Chondrocyte (in vitro differentiated cells): ENCODE data around the gene PCNX3. TPM values are rescaled to one million over a fixed set of nuclear protein-coding genes. Genes with fewer than 3 reads are reported as not detected.

ENCODE experiments used
- DNase-seq: peaks from one replicate; pipeline ENCODE4 v3.0.0; 2021; ENCODE audit warnings: mixed read lengths, low spot score
- H3K27ac Mint-ChIP-seq: one replicate; pipeline ENCODE4 v1.8.0; 2021; ENCODE audit warnings: mild to moderate bottlenecking, moderate library complexity, mixed read lengths; ENCODE audit not compliant: unreplicated experiment
- H3K27me3 Mint-ChIP-seq: 2 replicates; pipeline ENCODE4 v1.8.0; 2021; ENCODE audit warnings: low read depth, mixed read lengths
- H3K36me3 Mint-ChIP-seq: 2 replicates; pipeline ENCODE4 v1.8.0; 2021; ENCODE audit warnings: low read depth, mixed read lengths
- H3K4me1 Mint-ChIP-seq: 2 replicates; pipeline ENCODE4 v1.8.0; 2021; ENCODE audit warnings: low read depth, mild to moderate bottlenecking, mixed read lengths
- H3K4me3 Mint-ChIP-seq: one replicate; pipeline ENCODE4 v1.8.0; 2021; ENCODE audit warnings: mild to moderate bottlenecking, moderate library complexity, mixed read lengths; ENCODE audit not compliant: unreplicated experiment
- H3K9me3 Mint-ChIP-seq: 2 replicates; pipeline ENCODE4 v1.8.0; 2021; ENCODE audit warnings: low read depth, mixed read lengths
- total RNA-seq: library from RNA; stranded (reverse); gene quantifications from 3 replicates; pipeline ENCODE4 v1.2.1, GENCODE V29; 2021
- TF ChIP-seq, protein P1 (sequence below): fragments of 200-600 bp; sonication (generic); IDR thresholded peaks from 2 replicates; pipeline ENCODE4 v1.5.0; 2021; ENCODE audit warnings: antibody characterized with exemption, mild to moderate bottlenecking, moderate library complexity

The PCNX3 gene
- total RNA-seq, 1 donor from 2014 or later, result 36.3 TPM

- Mint-ChIP-seq H3K36me3 (peaks cover 27% of the 10 kb centered on the region), H3K27ac (peak overlapping the region; percentile 87), H3K4me1 (peaks cover 17% of the 10 kb centered on the region), H3K4me3 (peak overlapping the region; percentile 79), H3K27me3 (no peaks in the 10 kb centered on the region), H3K9me3 (no peaks in the 10 kb centered on the region)
- DNase-seq, result peak; percentile 89
- TF ChIP-seq, protein P1, sequence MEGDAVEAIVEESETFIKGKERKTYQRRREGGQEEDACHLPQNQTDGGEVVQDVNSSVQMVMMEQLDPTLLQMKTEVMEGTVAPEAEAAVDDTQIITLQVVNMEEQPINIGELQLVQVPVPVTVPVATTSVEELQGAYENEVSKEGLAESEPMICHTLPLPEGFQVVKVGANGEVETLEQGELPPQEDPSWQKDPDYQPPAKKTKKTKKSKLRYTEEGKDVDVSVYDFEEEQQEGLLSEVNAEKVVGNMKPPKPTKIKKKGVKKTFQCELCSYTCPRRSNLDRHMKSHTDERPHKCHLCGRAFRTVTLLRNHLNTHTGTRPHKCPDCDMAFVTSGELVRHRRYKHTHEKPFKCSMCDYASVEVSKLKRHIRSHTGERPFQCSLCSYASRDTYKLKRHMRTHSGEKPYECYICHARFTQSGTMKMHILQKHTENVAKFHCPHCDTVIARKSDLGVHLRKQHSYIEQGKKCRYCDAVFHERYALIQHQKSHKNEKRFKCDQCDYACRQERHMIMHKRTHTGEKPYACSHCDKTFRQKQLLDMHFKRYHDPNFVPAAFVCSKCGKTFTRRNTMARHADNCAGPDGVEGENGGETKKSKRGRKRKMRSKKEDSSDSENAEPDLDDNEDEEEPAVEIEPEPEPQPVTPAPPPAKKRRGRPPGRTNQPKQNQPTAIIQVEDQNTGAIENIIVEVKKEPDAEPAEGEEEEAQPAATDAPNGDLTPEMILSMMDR, result no peak
Measured at GRCh38 chr11:65661599-65662246, 46.1 kb downstream of the PCNX3 start.

- no peaks in the 10 kb centered on the region for H3K27me3 Mint-ChIP-seq
- H3K4me1 Mint-ChIP-seq, result peaks cover 17% of the 10 kb centered on the region
- peaks cover 21% of the 10 kb centered on the region for H3K36me3 Mint-ChIP-seq
- TF ChIP-seq, protein P1, result no peak
- H3K4me3 Mint-ChIP-seq, result peak overlapping the region; percentile 79
- peak; percentile 67 for DNase-seq
- peak overlapping the region; percentile 87 for H3K27ac Mint-ChIP-seq
- H3K9me3 Mint-ChIP-seq, result no peaks in the 10 kb centered on the region
Measured at GRCh38 chr11:65662247-65662798, 46.7 kb downstream of the PCNX3 start.

DNA sequence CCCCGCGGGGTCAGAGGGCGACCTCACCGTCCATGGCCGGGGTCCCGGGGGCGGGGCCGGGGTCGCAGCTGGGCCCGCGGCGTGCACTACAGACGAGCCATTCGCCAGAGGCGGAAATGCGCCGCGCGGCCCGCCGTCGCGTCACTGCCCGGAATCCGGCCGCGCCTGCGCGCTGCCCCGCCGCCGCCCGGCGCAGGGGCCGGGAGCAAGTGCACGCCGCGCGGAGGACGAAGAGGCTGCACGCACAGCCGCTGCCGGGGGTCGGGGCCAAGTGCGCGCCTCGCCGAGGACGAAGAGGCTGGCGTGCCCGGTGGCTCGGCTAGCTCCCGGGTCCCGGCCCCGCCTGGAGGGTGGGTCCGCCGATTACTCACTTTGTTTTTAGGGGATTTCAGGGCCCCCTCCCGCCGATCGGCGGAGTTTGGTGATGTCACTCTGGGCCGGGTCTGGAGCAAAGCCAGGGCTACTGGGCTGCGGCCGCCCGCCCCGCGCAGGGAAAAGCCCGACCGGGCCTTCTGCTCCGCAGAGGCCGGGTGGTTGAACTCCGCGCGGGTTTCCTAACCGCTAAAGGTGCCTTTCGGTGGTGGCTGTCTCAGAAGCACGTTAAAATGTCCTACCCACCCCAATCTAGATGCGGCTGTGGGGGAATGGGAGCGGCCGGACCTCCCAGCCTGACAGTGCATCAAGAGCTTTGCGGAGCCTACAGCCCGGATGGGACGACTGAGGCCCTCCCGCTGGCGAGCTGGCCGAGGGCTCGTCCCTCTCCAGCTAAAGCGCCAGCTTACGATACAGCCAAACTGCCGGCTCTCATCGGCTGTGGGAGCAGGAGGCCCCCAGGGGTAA, 47.4 kb downstream of the PCNX3 start, which contains the start of gene RELA:
TSS of gene RELA (minus strand) at position 118 of the 840 bp plus-strand sequence. CDS start at position 34, 84 bp downstream.
- peak within 1 kb of the TSS; percentile 97 for H3K27ac Mint-ChIP-seq
- peaks cover 18% of the 10 kb centered on the region for H3K36me3 Mint-ChIP-seq
- H3K9me3 Mint-ChIP-seq, result no peaks in the 10 kb centered on the region
- H3K4me1 Mint-ChIP-seq, result peaks cover 17% of the 10 kb centered on the region
- peak; percentile 97 for DNase-seq
- TF ChIP-seq, protein P1, result no peak
- H3K27me3 Mint-ChIP-seq, result no peaks in the 10 kb centered on the region
- H3K4me3 Mint-ChIP-seq, result peak within 1 kb of the TSS; percentile 82

GRCh38 chr11:65663639-65664200, 48.1 kb downstream of the PCNX3 start:
- Mint-ChIP-seq H3K9me3 (no peaks in the 10 kb centered on the region), H3K4me1 (peaks cover 17% of the 10 kb centered on the region), H3K4me3 (peak overlapping the region; percentile 82), H3K36me3 (peaks cover 15% of the 10 kb centered on the region), H3K27me3 (no peaks in the 10 kb centered on the region), H3K27ac (peak overlapping the region; percentile 97)
- peak; percentile 75 for DNase-seq
- TF ChIP-seq, protein P1, result no peak
